Gastrocnemius medialis (tissue), 4 donors: ENCODE results near the gene MAGOH.

Source experiments
- CTCF ChIP-seq, 5 experiments: fragments of 450-650 bp in 3 of 5; fragments of 200-600 bp in 2 of 5; sonication (generic) in 2 of 5; IDR thresholded peaks in 4 of 5; conservative IDR thresholded peaks in 1 of 5; 1 replicate in 4 of 5; 2 replicates in 1 of 5; pipeline ENCODE4 v1.5.1; 2016 to 2019; ENCODE audit warnings: antibody characterized with exemption in 5 of 5, mild to moderate bottlenecking in 3 of 5, moderate library complexity in 3 of 5
- POLR2A ChIP-seq, 2 donors: fragments of 450-650 bp; IDR thresholded peaks; one replicate each; pipeline ENCODE4 v1.6.1; 2017; ENCODE audit warnings: antibody characterized with exemption in 2 of 2, mild to moderate bottlenecking in 2 of 2, moderate library complexity in 2 of 2

- TF ChIP-seq POLR2A (IDR thresholded peaks at IDR 0.05) = no peak
- TF ChIP-seq CTCF (IDR thresholded peaks at IDR 0.05 in 4 of 5, conservative IDR thresholded peaks at IDR 0.05 in 1 of 5) = no peak
These were observed 29.4 kb upstream of the MAGOH start for GRCh38 chr1:53267761-53268160.
